ENCODE data around the gene CCDC85B.

Gene CCDC85B

GRCh38 chr11:65911682-65912568 is 21.5 kb downstream of the CCDC85B start:
- DNase-seq (ENCODE audit: low read depth), result no peak

- DNase-seq (ENCODE audit: low read depth), result no peak
Measured at GRCh38 chr11:65912845-65913244, 22.4 kb downstream of the CCDC85B start.

DNA sequence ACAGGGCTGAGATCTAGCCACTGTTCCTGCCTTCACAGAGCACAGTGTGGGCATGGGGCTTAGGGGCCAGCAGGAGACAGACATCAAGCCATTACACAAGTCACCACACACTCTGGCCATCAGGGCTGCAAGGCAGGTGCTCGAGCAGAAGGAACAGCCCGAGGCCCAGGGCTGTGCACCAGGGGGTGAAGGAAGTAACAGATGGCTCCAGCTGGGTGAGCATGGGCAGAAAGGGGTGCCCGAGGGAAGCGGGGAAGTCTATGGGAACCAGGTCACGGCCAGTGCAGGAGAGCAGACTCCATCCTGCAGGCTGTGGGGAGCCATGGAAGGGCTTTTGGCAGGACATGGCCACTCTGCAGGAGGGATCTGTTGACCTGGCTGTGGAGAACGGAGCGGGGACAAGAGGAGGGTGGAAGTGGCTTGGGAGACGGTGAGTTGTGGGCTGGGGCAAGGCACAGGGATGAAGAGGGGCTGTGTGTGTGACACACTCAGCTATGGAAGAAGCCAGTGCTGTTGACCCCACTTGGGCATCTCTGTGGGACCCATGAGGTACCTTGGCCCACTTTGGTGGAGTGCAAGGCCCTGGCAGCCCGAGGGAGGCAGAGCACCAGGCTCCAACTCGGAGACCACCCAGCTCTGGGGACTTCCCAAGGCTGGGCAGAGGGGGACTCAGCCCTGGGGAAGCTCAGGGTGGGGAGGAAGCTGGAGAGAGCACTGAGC is 24.8 kb downstream of the CCDC85B start:
- DNase-seq (ENCODE audit: low read depth), result no peak

GRCh38 chr11:65915821-65916251 is 25.4 kb downstream of the CCDC85B start:
- DNase-seq (ENCODE audit: low read depth), result no peak

DNA sequence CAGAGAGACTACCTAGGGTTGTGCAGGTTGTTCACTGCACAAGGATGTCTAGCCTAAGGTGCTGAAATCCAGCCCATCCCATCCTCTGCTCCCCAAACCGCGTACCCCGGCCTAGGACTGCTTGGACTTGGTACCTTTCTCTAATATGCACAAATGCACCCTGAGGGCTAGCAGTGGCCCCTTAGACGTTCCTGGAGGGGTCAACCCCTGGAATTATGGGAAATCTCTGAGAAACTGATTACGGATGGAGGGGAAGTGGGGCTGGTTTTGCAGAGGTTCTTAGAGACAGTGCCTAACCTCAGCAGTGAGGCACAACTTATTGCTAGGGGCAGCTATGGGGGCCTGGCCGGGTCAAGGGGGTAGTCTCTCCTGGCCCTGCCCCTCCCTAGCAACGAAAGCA is 25.9 kb downstream of the CCDC85B start:
- no peak for DNase-seq (ENCODE audit: low read depth)

GRCh38 chr11:65917077-65917433 is 26.6 kb downstream of the CCDC85B start:
- DNase-seq (ENCODE audit: low read depth), result no peak

DNA sequence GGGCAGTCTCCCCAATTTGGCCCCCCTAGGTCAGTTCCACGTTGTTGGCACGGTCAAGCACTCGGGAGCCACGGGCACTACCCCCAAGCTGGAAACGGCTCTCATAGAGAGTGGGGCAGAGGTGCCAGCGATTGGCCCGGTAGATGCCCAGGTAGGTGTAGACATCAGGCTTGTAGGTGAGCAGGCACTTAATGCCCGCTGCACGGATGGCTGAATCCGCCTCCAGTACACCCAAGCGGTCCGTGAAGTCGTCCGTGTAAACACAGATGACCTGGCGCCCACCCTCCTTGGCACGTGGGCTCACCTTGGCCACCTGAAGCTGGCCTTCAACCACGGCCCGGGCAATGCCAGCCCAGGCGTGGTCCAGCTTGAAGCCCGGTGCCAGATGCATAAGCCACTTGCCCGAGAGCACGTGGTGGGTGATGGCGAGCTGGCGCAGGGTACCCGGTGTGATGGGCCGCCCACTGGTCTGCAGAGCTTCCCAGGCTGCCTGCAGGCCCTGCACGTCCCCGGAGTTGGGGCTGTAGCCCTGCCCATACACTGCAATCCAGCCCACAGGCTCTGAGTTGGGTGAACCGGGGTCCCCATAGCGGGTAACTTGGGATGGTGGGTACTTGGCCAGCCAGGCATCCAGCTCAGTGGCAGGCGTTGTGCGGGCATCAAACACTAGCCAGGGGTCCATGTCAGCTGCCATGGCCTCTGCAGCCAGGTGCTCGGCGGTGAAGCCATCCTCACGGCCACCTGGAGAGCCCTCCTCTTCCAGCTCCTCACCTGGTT is 27.1 kb downstream of the CCDC85B start:
- DNase-seq (ENCODE audit: low read depth), result no peak

GRCh38 chr11:65918211-65919140 is 28.0 kb downstream of the CCDC85B start, which contains the start of gene C11orf68:
C11orf68 (minus strand) TSS chr11:65919062; CDS start chr11:65919031, 31 bp downstream.
- DNase-seq (ENCODE audit: low read depth), result no peak

GRCh38 chr11:65919141-65919572 is 28.7 kb downstream of the CCDC85B start, which contains the start of gene DRAP1:
DRAP1 (plus strand) TSS chr11:65919426; CDS start chr11:65919502, 76 bp downstream.
- peak; percentile 99 for DNase-seq (ENCODE audit: low read depth)

DNA sequence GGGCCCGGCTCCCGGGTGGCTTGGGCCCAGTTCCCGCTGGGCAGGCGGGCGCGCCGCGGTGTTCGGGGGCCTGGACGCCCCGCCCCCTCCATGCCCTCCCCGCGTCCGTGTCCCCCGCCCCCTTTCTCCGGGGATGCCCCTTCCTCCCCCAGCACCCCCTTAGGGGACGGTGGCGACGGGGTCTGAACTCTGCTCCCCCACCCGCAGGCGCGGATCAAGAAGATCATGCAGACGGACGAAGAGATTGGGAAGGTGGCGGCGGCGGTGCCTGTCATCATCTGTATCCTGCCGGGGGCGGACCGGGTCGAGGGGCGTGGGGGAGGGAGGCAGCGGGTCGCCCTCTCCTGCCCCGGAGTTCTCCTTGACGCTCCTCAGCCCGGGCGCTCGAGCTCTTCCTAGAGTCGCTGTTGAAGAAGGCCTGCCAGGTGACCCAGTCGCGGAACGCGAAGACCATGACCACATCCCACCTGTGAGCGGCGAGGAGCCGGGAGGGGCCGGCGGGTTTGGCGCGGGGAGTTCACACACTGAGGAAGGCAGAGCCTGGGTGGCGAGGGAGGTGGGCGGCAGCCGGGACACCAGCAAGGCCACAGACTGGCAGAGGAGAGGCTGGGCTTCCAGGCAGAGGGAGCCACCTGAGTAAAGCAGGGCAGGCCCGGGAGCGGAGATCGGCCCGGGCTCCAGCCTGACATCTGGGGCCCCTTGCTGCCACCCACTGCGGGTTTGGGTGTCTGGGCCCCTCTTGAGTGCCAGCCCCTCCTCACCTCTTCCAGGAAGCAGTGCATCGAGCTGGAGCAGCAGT is 29.3 kb downstream of the CCDC85B start:
- DNase-seq (ENCODE audit: low read depth), result peak; percentile 44

GRCh38 chr11:65920372-65920802 is 29.9 kb downstream of the CCDC85B start:
- DNase-seq (ENCODE audit: low read depth), result no peak

DNA sequence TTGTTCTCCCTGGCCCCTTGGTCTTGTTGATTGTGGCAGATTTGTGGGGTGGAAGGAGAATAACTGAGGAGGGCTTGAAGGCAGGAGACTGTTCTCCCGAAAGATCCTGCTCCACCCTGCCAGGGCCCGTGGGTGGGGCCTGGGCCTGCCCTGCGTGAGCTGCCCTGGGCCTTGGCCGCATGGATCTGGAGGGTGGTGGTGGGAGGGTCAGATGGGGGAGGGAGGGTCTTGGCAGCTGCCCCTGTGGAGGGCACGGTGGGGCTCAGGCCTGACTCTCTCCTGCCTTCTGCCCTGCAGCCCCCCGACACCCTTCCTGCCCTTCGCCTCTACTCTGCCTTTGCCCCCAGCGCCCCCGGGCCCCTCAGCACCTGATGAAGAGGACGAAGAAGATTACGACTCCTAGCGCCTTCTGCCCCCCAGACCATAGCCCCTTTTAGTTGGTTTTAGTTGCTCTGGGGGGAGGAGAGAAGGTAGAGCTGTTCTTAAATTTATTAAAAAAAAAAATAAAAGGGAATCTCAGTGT is 30.6 kb downstream of the CCDC85B start:
- DNase-seq (ENCODE audit: low read depth), result no peak

- no peak for DNase-seq (ENCODE audit: low read depth)
Measured at GRCh38 chr11:65921876-65922275, 31.4 kb downstream of the CCDC85B start.

DNA sequence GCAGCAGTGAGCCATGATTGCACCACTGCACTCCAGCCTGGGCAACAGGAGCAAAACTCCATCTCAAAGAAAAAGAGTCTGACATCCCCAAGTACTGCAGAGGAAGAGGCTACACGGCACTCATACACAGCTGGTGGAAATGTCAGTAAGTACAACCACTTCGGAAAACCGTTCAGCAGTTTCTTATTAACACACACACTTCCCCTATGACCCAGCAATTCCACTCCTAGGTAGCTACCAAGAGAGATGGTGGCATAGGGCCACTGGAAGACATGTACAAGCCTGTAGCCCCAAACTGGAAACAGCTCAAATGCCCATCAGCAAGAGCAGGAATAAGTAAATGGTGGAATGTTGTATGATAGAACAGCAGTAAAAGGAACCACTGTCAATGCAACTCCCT is 32.1 kb downstream of the CCDC85B start:
- DNase-seq (ENCODE audit: low read depth), result no peak

GRCh38 chr11:65925397-65925796 is 34.9 kb downstream of the CCDC85B start:
- DNase-seq (ENCODE audit: low read depth), result no peak

GRCh38 chr11:65927904-65928397 is 37.5 kb downstream of the CCDC85B start:
- DNase-seq (ENCODE audit: low read depth), result peak; percentile 71

DNA sequence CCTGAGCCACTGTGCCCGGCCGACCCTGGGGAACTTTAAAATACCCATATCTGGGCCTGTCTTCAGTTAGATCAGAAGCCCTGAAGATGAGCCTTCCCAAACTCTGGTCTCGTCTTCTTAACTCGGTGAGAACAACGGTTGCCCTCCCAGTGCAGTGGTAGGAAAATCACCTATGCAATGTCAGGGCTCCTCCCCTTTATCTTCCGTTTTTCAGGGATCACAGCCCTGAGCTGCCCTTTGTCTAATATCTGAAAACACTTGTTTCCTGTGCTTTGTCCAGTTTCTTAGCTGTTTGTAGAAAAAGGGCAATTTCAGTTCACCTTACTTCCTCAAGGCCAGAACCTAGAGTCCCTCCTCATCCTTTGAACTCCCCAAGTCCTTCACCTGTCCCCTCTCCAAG is 38.2 kb downstream of the CCDC85B start:
- no peak for DNase-seq (ENCODE audit: low read depth)

DNA sequence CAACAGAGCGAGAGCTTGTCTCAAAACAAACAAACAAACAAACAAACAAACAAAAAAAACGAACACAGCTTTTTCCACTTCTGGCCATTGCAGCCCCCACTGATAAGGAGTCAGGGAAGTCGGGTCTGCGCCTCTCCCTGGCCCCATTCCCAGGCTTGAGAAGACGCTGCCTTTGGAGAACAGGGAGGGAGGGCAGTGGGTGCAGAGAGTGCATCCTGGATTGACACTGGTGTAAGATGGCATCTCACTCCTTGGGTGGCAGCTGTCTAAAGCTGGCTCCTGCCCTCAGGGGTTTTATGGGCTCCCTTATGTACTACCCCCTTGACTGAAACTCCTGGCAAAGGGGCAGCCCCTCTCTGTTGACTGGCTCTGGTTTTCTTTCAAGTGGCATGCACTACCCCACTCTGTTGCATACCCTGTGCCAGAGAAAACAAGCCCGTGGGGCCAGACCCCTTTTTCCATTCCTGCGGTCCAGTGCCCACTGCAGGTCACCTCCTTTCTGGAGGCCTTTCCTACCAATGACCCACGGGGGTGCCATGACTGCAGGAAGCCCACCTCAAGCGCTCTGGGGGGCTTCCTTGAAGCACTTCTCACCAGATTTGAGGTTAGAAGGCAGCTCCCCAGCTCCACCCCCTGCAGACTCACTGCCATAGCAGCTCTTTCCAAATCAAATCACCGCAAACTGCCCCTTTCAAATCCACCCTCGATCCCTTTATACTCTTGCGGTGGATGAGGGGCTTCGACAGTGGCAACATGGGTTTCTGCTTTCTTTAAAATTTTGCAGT is 41.5 kb downstream of the CCDC85B start:
- no peak for DNase-seq (ENCODE audit: low read depth)

DNA sequence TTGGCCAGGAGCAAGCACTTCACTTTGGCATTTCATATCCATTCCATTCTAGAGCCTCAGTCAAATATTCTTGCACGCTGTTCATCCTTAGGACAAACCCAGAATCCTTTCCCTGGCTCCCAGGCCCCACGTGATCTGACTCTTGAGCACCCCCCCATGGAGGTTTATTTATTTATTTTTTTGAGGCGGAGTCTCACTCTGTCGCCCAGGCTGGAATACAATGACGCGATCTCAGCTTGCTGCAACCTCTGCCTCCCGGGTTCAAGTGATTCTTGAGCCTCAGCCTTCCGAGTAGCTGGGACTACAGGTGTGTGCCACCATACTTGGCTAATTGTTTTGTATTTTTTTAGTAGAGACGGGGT is 42.1 kb downstream of the CCDC85B start:
- DNase-seq (ENCODE audit: low read depth), result no peak
